Activated T-cell treated with anti-CD3 and anti-CD28 coated beads for 24 hours (primary cell): Measurements from ENCODE around the gene AKAP1.

Source experiments
- DNase-seq: peaks from one replicate; pipeline ENCODE4 v3.0.0-alpha.2; 2020; ENCODE audit warnings: low read depth

The AKAP1 gene

GRCh38 chr17:57084802-57085447 lies at the start of gene AKAP1:
AKAP1 (plus strand) TSS chr17:57085246; CDS start chr17:57105465, 20,219 bp downstream.
- peak; percentile 91 for DNase-seq

GRCh38 chr17:57035971-57036481 lies 49.0 kb upstream of the AKAP1 start:
- DNase-seq, result no peak

- no peak for DNase-seq
Observed at GRCh38 chr17:57037411-57037810, 47.6 kb upstream of the AKAP1 start.

- no peak for DNase-seq
Observed at GRCh38 chr17:57038486-57038885, 46.6 kb upstream of the AKAP1 start.

- DNase-seq, result no peak
Observed at GRCh38 chr17:57040571-57040970, 44.5 kb upstream of the AKAP1 start.

- no peak for DNase-seq
Observed at GRCh38 chr17:57043276-57043675, 41.8 kb upstream of the AKAP1 start.

GRCh38 chr17:57044976-57045867 lies 39.8 kb upstream of the AKAP1 start:
- no peak for DNase-seq

- no peak for DNase-seq
Observed at GRCh38 chr17:57045868-57046704, 39.0 kb upstream of the AKAP1 start.

GRCh38 chr17:57046749-57047148 lies 38.3 kb upstream of the AKAP1 start:
- no peak for DNase-seq

- no peak for DNase-seq
Observed at GRCh38 chr17:57048096-57048495, 37.0 kb upstream of the AKAP1 start.

GRCh38 chr17:57050306-57050705 lies 34.7 kb upstream of the AKAP1 start:
- no peak for DNase-seq

- DNase-seq, result no peak
Observed at GRCh38 chr17:57051886-57052361, 33.1 kb upstream of the AKAP1 start.

GRCh38 chr17:57062865-57063264 lies 22.2 kb upstream of the AKAP1 start:
- DNase-seq, result no peak

GRCh38 chr17:57067162-57067561 lies 17.9 kb upstream of the AKAP1 start:
- DNase-seq, result no peak

- DNase-seq, result no peak
Observed at GRCh38 chr17:57067781-57068180, 17.3 kb upstream of the AKAP1 start.

GRCh38 chr17:57068222-57068658 lies 16.8 kb upstream of the AKAP1 start:
- DNase-seq, result no peak

GRCh38 chr17:57068707-57069106 lies 16.3 kb upstream of the AKAP1 start:
- DNase-seq, result no peak

- no peak for DNase-seq
Observed at GRCh38 chr17:57071991-57072944, 12.8 kb upstream of the AKAP1 start.

GRCh38 chr17:57073626-57074025 lies 11.4 kb upstream of the AKAP1 start:
- DNase-seq, result no peak

GRCh38 chr17:57075193-57075592 lies 9.9 kb upstream of the AKAP1 start:
- no peak for DNase-seq

GRCh38 chr17:57075785-57076184 lies 9.3 kb upstream of the AKAP1 start:
- no peak for DNase-seq
